IMR-90 (cell line): ENCODE measurements around the gene FHDC1. TPM values are rescaled to one million over a fixed set of nuclear protein-coding genes. Genes with fewer than 3 reads are reported as not detected.

Source experiments
- ATAC-seq: fragments of 200-7000 bp; cut with Tn5 transposase; 2 replicates; pipeline ENCODE4 v1.9.1; 2020; ENCODE audit warnings: low read depth, mild to moderate bottlenecking, moderate library complexity
- BruUV-seq: library from RNA; stranded (reverse); fragments of 400-500 nt; replicated peaks from 2 replicates; lab custom pipeline; 2021; lab: Mats Ljungman, UMichigan
- CTCF ChIA-PET: fragments of 300-600 bp; formaldehyde crosslinking; extraction: SDS; loops from one replicate; lab custom pipeline; 2021; ENCODE audit warnings: antibody characterized with exemption; lab: Yijun Ruan, JAX
- POLR2A ChIA-PET: fragments of 300-600 bp; sonication (Branson Sonifier 250); formaldehyde crosslinking; loops from one replicate; lab custom pipeline; 2022; ENCODE audit warnings: antibody characterized with exemption; ENCODE audit not compliant: unreplicated experiment; lab: Charles Lee
- DNase-seq: peaks from one replicate; pipeline ENCODE4 v3.0.0; 2013
- H2AFZ ChIP-seq: replicated peaks from 2 replicates; pipeline ENCODE3; 2013; ENCODE audit warnings: low read length, mild to moderate bottlenecking; ENCODE audit not compliant: poor library complexity
- H2AK5ac ChIP-seq: 2 replicates; pipeline ENCODE4 v1.6.1; 2013; ENCODE audit warnings: low read depth, low read length, inconsistent platforms
- H2AK9ac ChIP-seq: replicated peaks from 2 replicates; pipeline ENCODE3; 2013; ENCODE audit warnings: mild to moderate bottlenecking, low read depth, low read length, moderate library complexity; ENCODE audit not compliant: poor library complexity
- H2BK120ac ChIP-seq: 2 replicates; pipeline ENCODE4 v1.6.1; 2013; ENCODE audit warnings: low read depth, low read length, inconsistent platforms
- H2BK15ac ChIP-seq: 3 replicates; pipeline ENCODE4 v1.6.1; 2013; ENCODE audit warnings: low read depth, low read length, inconsistent platforms
- H2BK20ac ChIP-seq: 2 replicates; pipeline ENCODE4 v1.6.1; 2013; ENCODE audit warnings: low read depth, mild to moderate bottlenecking, inconsistent platforms, low read length, moderate library complexity
- H2BK5ac ChIP-seq: 2 replicates; pipeline ENCODE4 v1.6.1; 2013; ENCODE audit warnings: mild to moderate bottlenecking, low read depth, low read length, inconsistent platforms; ENCODE audit not compliant: poor library complexity, severe bottlenecking
- H3K14ac ChIP-seq: replicated peaks from 2 replicates; pipeline ENCODE4 v1.6.1; 2013; ENCODE audit warnings: low read depth, low read length, inconsistent platforms
- H3K18ac ChIP-seq: 2 replicates; pipeline ENCODE4 v1.6.1; 2013; ENCODE audit warnings: low read depth, low read length, control low read depth
- H3K23ac ChIP-seq: 2 replicates; pipeline ENCODE4 v1.6.1; 2013; ENCODE audit warnings: low read depth, low read length, inconsistent platforms
- H3K27ac ChIP-seq: 2 replicates; pipeline ENCODE4 v1.5.1; 2013; ENCODE audit warnings: mild to moderate bottlenecking, control low read depth, low read length; ENCODE audit not compliant: insufficient read depth
- H3K27me3 ChIP-seq: 2 replicates; pipeline ENCODE4 v1.6.1; 2013; ENCODE audit warnings: low read length; ENCODE audit not compliant: control insufficient read depth, insufficient read depth
- H3K36me3 ChIP-seq: 2 replicates; pipeline ENCODE4 v1.6.1; 2013; ENCODE audit warnings: low read length, mixed read lengths; ENCODE audit not compliant: control insufficient read depth, insufficient read depth
- H3K4ac ChIP-seq: 2 replicates; pipeline ENCODE4 v1.6.1; 2013; ENCODE audit warnings: low read depth, low read length, inconsistent platforms
- H3K4me1 ChIP-seq: 2 replicates; pipeline ENCODE4 v1.6.1; 2013; ENCODE audit warnings: low read length, mixed read lengths; ENCODE audit not compliant: control insufficient read depth, insufficient read depth
- H3K4me2 ChIP-seq: 2 replicates; pipeline ENCODE4 v1.6.1; 2013; ENCODE audit warnings: low read depth, mild to moderate bottlenecking, control low read depth, low read length, moderate library complexity
- H3K4me3 ChIP-seq: 2 replicates; pipeline ENCODE4 v1.5.1; 2013; ENCODE audit warnings: low read depth, mild to moderate bottlenecking, control low read depth, low read length, moderate library complexity; ENCODE audit not compliant: insufficient read depth
- H3K56ac ChIP-seq: 2 replicates; pipeline ENCODE4 v1.6.1; 2013; ENCODE audit warnings: low read length, inconsistent platforms; ENCODE audit not compliant: insufficient read depth; ENCODE audit errors: extremely low read depth
- H3K79me1 ChIP-seq, 2 experiments: 2 replicates each; pipeline ENCODE4 v1.6.1; 2013; ENCODE audit warnings: low read length in 2 of 2, inconsistent platforms in 1 of 2, low read depth in 1 of 2
- H3K9ac ChIP-seq: 2 replicates; pipeline ENCODE4 v1.6.1; 2013; ENCODE audit warnings: low read depth, low read length, control low read depth
- H3K9me1 ChIP-seq: 2 replicates; pipeline ENCODE4 v1.6.1; 2013; ENCODE audit warnings: low read length, inconsistent platforms; ENCODE audit not compliant: insufficient read depth
- H3K9me3 ChIP-seq: 2 replicates; pipeline ENCODE4 v1.6.1; 2013; ENCODE audit warnings: low read length; ENCODE audit not compliant: control insufficient read depth, insufficient read depth
- H4K20me1 ChIP-seq: 2 replicates; pipeline ENCODE4 v1.6.1; 2013; ENCODE audit warnings: low read length, inconsistent platforms; ENCODE audit not compliant: insufficient read depth
- H4K5ac ChIP-seq: 2 replicates; pipeline ENCODE4 v1.6.1; 2013; ENCODE audit warnings: mild to moderate bottlenecking, low read depth, low read length, control low read depth
- H4K8ac ChIP-seq, 2 experiments: 2 replicates each; pipeline ENCODE4 v1.6.1; 2013; ENCODE audit warnings: low read depth in 2 of 2, low read length in 2 of 2, control low read depth in 1 of 2, inconsistent platforms in 1 of 2
- H4K91ac ChIP-seq: 2 replicates; pipeline ENCODE4 v1.6.1; 2013; ENCODE audit warnings: low read depth, low read length, inconsistent platforms; ENCODE audit not compliant: insufficient read depth
- CEBPB ChIP-seq: IDR thresholded peaks from 2 replicates; pipeline ENCODE4 v1.6.1; 2012; ENCODE audit warnings: low read depth, low read length, improper control_type of control experiment
- FOS ChIP-seq: fragments of 150-350 bp; IDR thresholded peaks from 2 replicates; pipeline ENCODE4 v1.6.1; 2016; ENCODE audit warnings: low read depth, low read length
- MAFK ChIP-seq: IDR thresholded peaks from 2 replicates; pipeline ENCODE4 v1.6.1; 2012; ENCODE audit warnings: low read depth, low read length, improper control_type of control experiment
- RCOR1 ChIP-seq: IDR thresholded peaks from 2 replicates; pipeline ENCODE4 v1.6.1; 2012; ENCODE audit warnings: mild to moderate bottlenecking, low read length, improper control_type of control experiment; ENCODE audit not compliant: insufficient replicate concordance
- RFX5 ChIP-seq: IDR thresholded peaks from 2 replicates; pipeline ENCODE4 v1.8.0; 2012; ENCODE audit warnings: low read depth, mild to moderate bottlenecking, low read length, moderate library complexity
- USF2 ChIP-seq: fragments of 150-350 bp; IDR thresholded peaks from 2 replicates; pipeline ENCODE4 v1.6.1; 2017; ENCODE audit warnings: mild to moderate bottlenecking, antibody characterized with exemption, low read length, low read depth
- WGBS, 2 experiments: methylation state at CpG; one replicate each; pipeline versions ENCODE4 v1.1.5 to v1.1.7; 2013; ENCODE audit warnings: missing lambda C conversion rate in 2 of 2; ENCODE audit not compliant: insufficient read length in 1 of 2; ENCODE audit errors: extremely low coverage in 2 of 2; 5-methylcytosine and 5-hydroxymethylcytosine counted together
- dilution Hi-C: fragments of 300-500 bp; cut with HindIII; formaldehyde crosslinking; loops from one replicate; pipeline ENCODE4 v1.14.3; 2018; ENCODE audit warnings: low sequenced_read_pairs; ENCODE audit not compliant: unreplicated experiment
- in situ Hi-C: fragments of 300-500 bp; cut with MboI; formaldehyde crosslinking; loops from 3 replicates; pipeline ENCODE4 v1.14.3; 2019; ENCODE audit warnings: low sequenced_read_pairs, inconsistent platforms, mixed read lengths
- intact Hi-C: fragments of 100-400 bp; cut with micrococcal nuclease; formaldehyde crosslinking; loops from 2 replicates; pipeline ENCODE4 v1.10.0; 2022
- polyA plus RNA-seq, 3 experiments: library from polyadenylated mRNA; depleted of rRNA; stranded (reverse); fragments of >200 nt; gene quantifications; 2 replicates each; pipeline ENCODE4 v1.2.3, GENCODE V29; 2012; ENCODE audit warnings: low replicate concordance in 1 of 3
- total RNA-seq: library from RNA; depleted of rRNA; stranded (reverse); fragments of >200 nt; gene quantifications from 2 replicates; pipeline ENCODE4 v1.2.3, GENCODE V29; 2012

FHDC1 gene
- total and polyA plus RNA-seq, 2 of the 4 experiments (the other 2 are of a cell fraction) = under 0.01 to 0.09 TPM

- no peak overlapping the region for H3K23ac ChIP-seq
- H4K91ac ChIP-seq = no peak overlapping the region
- no peak overlapping the region for H2AK9ac ChIP-seq
- no peak overlapping the region for H2BK15ac ChIP-seq
- H3K79me1 ChIP-seq = no peaks in the 10 kb centered on the region
- H3K18ac ChIP-seq = no peak overlapping the region
- ChIA-PET CTCF (no interaction called here), POLR2A (no interaction called here)
- dilution Hi-C loops (no loop called here), intact Hi-C loops (no loop called here), in situ Hi-C loops (no loop called here)
- H3K4me3 ChIP-seq = no peak overlapping the region
- no peak overlapping the region for H3K9ac ChIP-seq
- no peak overlapping the region for H2BK5ac ChIP-seq
- H3K4me1 ChIP-seq = no peaks in the 10 kb centered on the region
- no peak overlapping the region for H2BK120ac ChIP-seq
- no peaks in the 10 kb centered on the region for H4K20me1 ChIP-seq
- no peak overlapping the region for H4K5ac ChIP-seq
- no peaks in the 10 kb centered on the region for H3K9me1 ChIP-seq
- peaks cover 19% of the 10 kb centered on the region for H3K27me3 ChIP-seq
- H3K56ac ChIP-seq = no peak overlapping the region
- H3K27ac ChIP-seq = no peak overlapping the region
- no peak overlapping the region for H2AFZ ChIP-seq
- BruUV-seq = no TSS peak
- DNase-seq (no peak), ATAC-seq (no peak)
- H3K4me2 ChIP-seq = no peak overlapping the region
- no peak overlapping the region for H3K4ac ChIP-seq
- TF ChIP-seq RFX5 (no peak), RCOR1 (no peak), FOS (no peak), USF2 (no peak), MAFK (no peak), CEBPB (no peak)
- H2BK20ac ChIP-seq = no peak overlapping the region
- H4K8ac ChIP-seq = no peak overlapping the region
- H3K36me3 ChIP-seq = no peaks in the 10 kb centered on the region
- H3K14ac ChIP-seq = no peak overlapping the region
- WGBS, 2 experiments = 94% methylated on average over 3 of the region's 7 CpGs; no CpG with 5 or more reads in 1 of the 2 experiments
- H2AK5ac ChIP-seq = no peak overlapping the region
- no peaks in the 10 kb centered on the region for H3K9me3 ChIP-seq
These were observed 84.3 kb downstream of the FHDC1 start for GRCh38 chr4:153020457-153020856.
